Right forelimb (tissue), 1 donor: ENCODE measurements around the gene NUP62.

Experiments used
- DNase-seq: peaks from one replicate; pipeline ENCODE4 v3.0.0-alpha.2; 2018

NUP62 gene

GRCh38 chr19:49896863-49897621, 32.3 kb downstream of the NUP62 start, which contains the start of gene IL4I1:
TSS of gene IL4I1 (minus strand) at chr19:49896887. CDS start at chr19:49896160, 727 bp downstream.
- no peak for DNase-seq

GRCh38 chr19:49895566-49896297, 33.6 kb downstream of the NUP62 start:
- DNase-seq = no peak

- no peak for DNase-seq
These were observed 34.3 kb downstream of the NUP62 start for GRCh38 chr19:49894879-49895565.

- DNase-seq = no peak
These were observed 35.2 kb downstream of the NUP62 start for GRCh38 chr19:49894011-49894664.

- DNase-seq = no peak
These were observed 36.6 kb downstream of the NUP62 start for GRCh38 chr19:49892716-49893115.

GRCh38 chr19:49891393-49891792, 37.9 kb downstream of the NUP62 start:
- DNase-seq = no peak

GRCh38 chr19:49890349-49891311, 38.7 kb downstream of the NUP62 start:
- no peak for DNase-seq

GRCh38 chr19:49889687-49890348, 39.5 kb downstream of the NUP62 start:
- DNase-seq = peak; percentile 78

- DNase-seq = no peak
These were observed 40.1 kb downstream of the NUP62 start for GRCh38 chr19:49889038-49889686.

- no peak for DNase-seq
These were observed 40.8 kb downstream of the NUP62 start for GRCh38 chr19:49888510-49888824.

GRCh38 chr19:49887665-49888509, 41.4 kb downstream of the NUP62 start:
- no peak for DNase-seq

GRCh38 chr19:49887037-49887664, 42.2 kb downstream of the NUP62 start:
- no peak for DNase-seq

- DNase-seq = no peak
These were observed 44.5 kb downstream of the NUP62 start for GRCh38 chr19:49884760-49885159.

GRCh38 chr19:49884109-49884508, 45.2 kb downstream of the NUP62 start:
- no peak for DNase-seq

GRCh38 chr19:49883094-49883493, 46.2 kb downstream of the NUP62 start:
- DNase-seq = no peak

GRCh38 chr19:49882643-49883042, 46.7 kb downstream of the NUP62 start:
- DNase-seq = no peak

- DNase-seq = no peak
These were observed 47.5 kb downstream of the NUP62 start for GRCh38 chr19:49881672-49882394.

GRCh38 chr19:49881186-49881585, 48.1 kb downstream of the NUP62 start:
- no peak for DNase-seq
